Vagina (tissue), 2 donors: ENCODE measurements around the gene NOVA2. TPM values are rescaled to one million over a fixed set of nuclear protein-coding genes. Genes with fewer than 3 reads are reported as not detected.

Experiments used
- DNase-seq, 2 donors: peaks; one replicate each; pipeline ENCODE4 v3.0.0-alpha.2; 2017; ENCODE audit errors: extremely low spot score in 2 of 2
- H3K27ac ChIP-seq: fragments of 200-600 bp; sonication (generic); one replicate; pipeline ENCODE4 v1.5.1; 2019
- H3K27me3 ChIP-seq: fragments of 200-600 bp; sonication (generic); one replicate; pipeline ENCODE4 v1.5.1; 2019
- H3K36me3 ChIP-seq, 2 donors: fragments of 200-600 bp; sonication (generic); one replicate each; pipeline ENCODE4 v1.5.1; 2017 to 2019
- H3K4me1 ChIP-seq: fragments of 200-600 bp; sonication (generic); one replicate; pipeline ENCODE4 v1.5.1; 2019
- H3K4me3 ChIP-seq, 2 donors: fragments of 200-600 bp; sonication (generic); 1 replicate in 1 of 2; 2 replicates in 1 of 2; pipeline ENCODE4 v1.5.1; 2016 to 2019
- H3K9me3 ChIP-seq: fragments of 200-600 bp; sonication (generic); one replicate; pipeline ENCODE4 v1.5.1; 2019
- POLR2A ChIP-seq, 2 donors: fragments of 450-650 bp; IDR thresholded peaks; one replicate each; pipeline ENCODE4 v1.6.1; 2017; ENCODE audit warnings: antibody characterized with exemption in 2 of 2, mild to moderate bottlenecking in 2 of 2, moderate library complexity in 2 of 2
- POLR2AphosphoS5 ChIP-seq, 2 donors: sonication (generic); formaldehyde crosslinking; IDR thresholded peaks; one replicate each; pipeline ENCODE4 v1.9.0; 2017; ENCODE audit warnings: antibody characterized with exemption in 2 of 2, mild to moderate bottlenecking in 2 of 2, low read depth in 1 of 2; ENCODE audit not compliant: insufficient read depth in 1 of 2
- intact Hi-C: fragments of 100-400 bp; cut with DNase I; formaldehyde crosslinking; loops from one replicate; pipeline ENCODE4 v1.15.1; 2023
- microRNA counts, 2 donors: library from miRNA; unstranded; fragments of <30 nt; microRNA quantifications; one replicate each; lab custom pipeline; 2016 to 2017
- microRNA-seq: library from miRNA; unstranded; fragments of <30 nt; microRNA quantifications from one replicate; pipeline ENCODE4, GENCODE V29; 2017; ENCODE audit warnings: borderline number of aligned reads, borderline replicate concordance
- small RNA-seq: library from RNA; depleted of rRNA; stranded (forward); fragments of <200 nt; gene quantifications from one replicate; pipeline ENCODE3, GENCODE V24; 2016
- total RNA-seq: library from RNA; depleted of rRNA; stranded (reverse); fragments of >200 nt; gene quantifications from one replicate; pipeline ENCODE4 v1.2.3, GENCODE V29; 2016
- TF ChIP-seq, protein P1 (sequence below), 3 experiments: fragments of 450-650 bp in 2 of 3; fragments of 200-600 bp in 1 of 3; sonication (generic) in 1 of 3; IDR thresholded peaks; one replicate each; pipeline ENCODE4 v1.5.1; 2017 to 2019; ENCODE audit warnings: antibody characterized with exemption in 3 of 3, mild to moderate bottlenecking in 2 of 3, moderate library complexity in 2 of 3

Gene NOVA2
- total RNA-seq, 1 donor from 2014 or later = 1.5 TPM

- H3K36me3 ChIP-seq = no peaks in the 10 kb centered on the region
- peaks cover 36% of the 10 kb centered on the region for H3K4me1 ChIP-seq
- H3K27me3 ChIP-seq = no peaks in the 10 kb centered on the region
- intact Hi-C loops = loop anchor here (10.0 kb wide), 1 partner anchor 70 kb away; the partner anchor contains the start of gene RSPH6A
- H3K27ac ChIP-seq = peak overlapping the region; percentile 93
- H3K9me3 ChIP-seq = no peaks in the 10 kb centered on the region
- peak overlapping the region; percentile 72 to 84 for H3K4me3 ChIP-seq
- no peak for DNase-seq
- TF ChIP-seq POLR2AphosphoS5 (IDR thresholded peaks at IDR 0.05; ENCODE audit: insufficient read depth in 1 of 2, low read depth in 1 of 2) (no peak), POLR2A (IDR thresholded peaks at IDR 0.05) (no peak)
- TF ChIP-seq, protein P1, sequence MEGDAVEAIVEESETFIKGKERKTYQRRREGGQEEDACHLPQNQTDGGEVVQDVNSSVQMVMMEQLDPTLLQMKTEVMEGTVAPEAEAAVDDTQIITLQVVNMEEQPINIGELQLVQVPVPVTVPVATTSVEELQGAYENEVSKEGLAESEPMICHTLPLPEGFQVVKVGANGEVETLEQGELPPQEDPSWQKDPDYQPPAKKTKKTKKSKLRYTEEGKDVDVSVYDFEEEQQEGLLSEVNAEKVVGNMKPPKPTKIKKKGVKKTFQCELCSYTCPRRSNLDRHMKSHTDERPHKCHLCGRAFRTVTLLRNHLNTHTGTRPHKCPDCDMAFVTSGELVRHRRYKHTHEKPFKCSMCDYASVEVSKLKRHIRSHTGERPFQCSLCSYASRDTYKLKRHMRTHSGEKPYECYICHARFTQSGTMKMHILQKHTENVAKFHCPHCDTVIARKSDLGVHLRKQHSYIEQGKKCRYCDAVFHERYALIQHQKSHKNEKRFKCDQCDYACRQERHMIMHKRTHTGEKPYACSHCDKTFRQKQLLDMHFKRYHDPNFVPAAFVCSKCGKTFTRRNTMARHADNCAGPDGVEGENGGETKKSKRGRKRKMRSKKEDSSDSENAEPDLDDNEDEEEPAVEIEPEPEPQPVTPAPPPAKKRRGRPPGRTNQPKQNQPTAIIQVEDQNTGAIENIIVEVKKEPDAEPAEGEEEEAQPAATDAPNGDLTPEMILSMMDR (IDR thresholded peaks at IDR 0.05) = no peak
Measured at GRCh38 chr19:45884682-45885555, 88.7 kb downstream of the NOVA2 start.

GRCh38 chr19:45883881-45884681 is 89.6 kb downstream of the NOVA2 start:
- Histone ChIP-seq H3K9me3 (no peaks in the 10 kb centered on the region), H3K4me3 (peak overlapping the region; percentile 3 to 72), H3K27ac (no peak overlapping the region), H3K36me3 (no peaks in the 10 kb centered on the region), H3K4me1 (peaks cover 36% of the 10 kb centered on the region), H3K27me3 (no peaks in the 10 kb centered on the region)
- intact Hi-C loops = loop anchor here (10.0 kb wide), 1 partner anchor 69 kb away; the partner anchor contains the start of gene RSPH6A
- DNase-seq = no peak
- no peak for TF ChIP-seq POLR2A (IDR thresholded peaks at IDR 0.05)
- TF ChIP-seq, protein P1 (IDR thresholded peaks at IDR 0.05) = no peak
- no peak for TF ChIP-seq POLR2AphosphoS5 (IDR thresholded peaks at IDR 0.05; ENCODE audit: insufficient read depth in 1 of 2, low read depth in 1 of 2)

MicroRNA genes within 50 kb of the gene (microRNA counts, 767-probe panel; counts per million panel counts)
- microRNA hsa-miR-769-3p (lab: Ali Mortazavi, UCI) (238 to 261 counts per million in 2 donors), microRNA hsa-miR-769-5p (lab: Ali Mortazavi, UCI) (238 to 261 counts per million in 2 donors)

Small RNA genes lying within 50 kb of the gene (microRNA-seq; reads per million reads assigned to microRNA genes)
- 50.7 reads per million, percentile 44 among the genes with 10 or more reads in this experiment for gene MIR769

Small RNA genes lying within 50 kb of the gene (small RNA-seq; reads per million reads assigned to genes)
- gene MIR769 = 42.3 reads per million, percentile 96 among the genes with 10 or more reads in this experiment

Other genes with a start within 250 kb of the NOVA2 start
- 23.8 TPM for gene FBXO46, start 243.0 kb downstream of the NOVA2 start, total RNA-seq
- gene MEIOSIN, start 240.4 kb downstream of the NOVA2 start, total RNA-seq = not detected
- 20.6 TPM for gene SIX5, start 204.6 kb downstream of the NOVA2 start, total RNA-seq
- gene DMPK, start 191.4 kb downstream of the NOVA2 start, total RNA-seq = 29.0 TPM
- 31.2 TPM for gene DMWD, start 181.0 kb downstream of the NOVA2 start, total RNA-seq
- gene RSPH6A, start 158.6 kb downstream of the NOVA2 start, total RNA-seq = not detected
- gene SYMPK, start 110.7 kb downstream of the NOVA2 start, total RNA-seq = 43.2 TPM
- gene FOXA3, start 109.5 kb downstream of the NOVA2 start, total RNA-seq = not detected
- 32.2 TPM for gene IRF2BP1, start 87.7 kb downstream of the NOVA2 start, total RNA-seq
- 13.8 TPM for gene MYPOP, start 71.3 kb downstream of the NOVA2 start, total RNA-seq
- not detected for gene NANOS2, start 59.1 kb downstream of the NOVA2 start, total RNA-seq
- gene CCDC61, start 21.6 kb upstream of the NOVA2 start, total RNA-seq = 36.3 TPM
- not detected for gene PGLYRP1, start 49.2 kb upstream of the NOVA2 start, total RNA-seq
- not detected for gene IGFL4, start 67.1 kb upstream of the NOVA2 start, total RNA-seq
- gene IGFL3, start 150.8 kb upstream of the NOVA2 start, total RNA-seq = not detected
- not detected for gene IGFL2, start 174.4 kb upstream of the NOVA2 start, total RNA-seq